GM20431 (cell line): ENCODE measurements around the gene CROCC.
"Not testable (repeated sequence)": the region's sequence is repeated elsewhere in the genome, so short reads cannot be mapped to it uniquely, and the experiment has no call there.

Experiments
- in situ Hi-C: fragments of 300-500 bp; cut with MseI, MboI; formaldehyde crosslinking; loops from one replicate; pipeline ENCODE4 v1.15.0; 2020; ENCODE audit warnings: low sequenced_read_pairs; ENCODE audit not compliant: unreplicated experiment

The CROCC gene, protein sequence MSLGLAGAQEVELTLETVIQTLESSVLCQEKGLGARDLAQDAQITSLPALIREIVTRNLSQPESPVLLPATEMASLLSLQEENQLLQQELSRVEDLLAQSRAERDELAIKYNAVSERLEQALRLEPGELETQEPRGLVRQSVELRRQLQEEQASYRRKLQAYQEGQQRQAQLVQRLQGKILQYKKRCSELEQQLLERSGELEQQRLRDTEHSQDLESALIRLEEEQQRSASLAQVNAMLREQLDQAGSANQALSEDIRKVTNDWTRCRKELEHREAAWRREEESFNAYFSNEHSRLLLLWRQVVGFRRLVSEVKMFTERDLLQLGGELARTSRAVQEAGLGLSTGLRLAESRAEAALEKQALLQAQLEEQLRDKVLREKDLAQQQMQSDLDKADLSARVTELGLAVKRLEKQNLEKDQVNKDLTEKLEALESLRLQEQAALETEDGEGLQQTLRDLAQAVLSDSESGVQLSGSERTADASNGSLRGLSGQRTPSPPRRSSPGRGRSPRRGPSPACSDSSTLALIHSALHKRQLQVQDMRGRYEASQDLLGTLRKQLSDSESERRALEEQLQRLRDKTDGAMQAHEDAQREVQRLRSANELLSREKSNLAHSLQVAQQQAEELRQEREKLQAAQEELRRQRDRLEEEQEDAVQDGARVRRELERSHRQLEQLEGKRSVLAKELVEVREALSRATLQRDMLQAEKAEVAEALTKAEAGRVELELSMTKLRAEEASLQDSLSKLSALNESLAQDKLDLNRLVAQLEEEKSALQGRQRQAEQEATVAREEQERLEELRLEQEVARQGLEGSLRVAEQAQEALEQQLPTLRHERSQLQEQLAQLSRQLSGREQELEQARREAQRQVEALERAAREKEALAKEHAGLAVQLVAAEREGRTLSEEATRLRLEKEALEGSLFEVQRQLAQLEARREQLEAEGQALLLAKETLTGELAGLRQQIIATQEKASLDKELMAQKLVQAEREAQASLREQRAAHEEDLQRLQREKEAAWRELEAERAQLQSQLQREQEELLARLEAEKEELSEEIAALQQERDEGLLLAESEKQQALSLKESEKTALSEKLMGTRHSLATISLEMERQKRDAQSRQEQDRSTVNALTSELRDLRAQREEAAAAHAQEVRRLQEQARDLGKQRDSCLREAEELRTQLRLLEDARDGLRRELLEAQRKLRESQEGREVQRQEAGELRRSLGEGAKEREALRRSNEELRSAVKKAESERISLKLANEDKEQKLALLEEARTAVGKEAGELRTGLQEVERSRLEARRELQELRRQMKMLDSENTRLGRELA (N-terminal part only)

DNA sequence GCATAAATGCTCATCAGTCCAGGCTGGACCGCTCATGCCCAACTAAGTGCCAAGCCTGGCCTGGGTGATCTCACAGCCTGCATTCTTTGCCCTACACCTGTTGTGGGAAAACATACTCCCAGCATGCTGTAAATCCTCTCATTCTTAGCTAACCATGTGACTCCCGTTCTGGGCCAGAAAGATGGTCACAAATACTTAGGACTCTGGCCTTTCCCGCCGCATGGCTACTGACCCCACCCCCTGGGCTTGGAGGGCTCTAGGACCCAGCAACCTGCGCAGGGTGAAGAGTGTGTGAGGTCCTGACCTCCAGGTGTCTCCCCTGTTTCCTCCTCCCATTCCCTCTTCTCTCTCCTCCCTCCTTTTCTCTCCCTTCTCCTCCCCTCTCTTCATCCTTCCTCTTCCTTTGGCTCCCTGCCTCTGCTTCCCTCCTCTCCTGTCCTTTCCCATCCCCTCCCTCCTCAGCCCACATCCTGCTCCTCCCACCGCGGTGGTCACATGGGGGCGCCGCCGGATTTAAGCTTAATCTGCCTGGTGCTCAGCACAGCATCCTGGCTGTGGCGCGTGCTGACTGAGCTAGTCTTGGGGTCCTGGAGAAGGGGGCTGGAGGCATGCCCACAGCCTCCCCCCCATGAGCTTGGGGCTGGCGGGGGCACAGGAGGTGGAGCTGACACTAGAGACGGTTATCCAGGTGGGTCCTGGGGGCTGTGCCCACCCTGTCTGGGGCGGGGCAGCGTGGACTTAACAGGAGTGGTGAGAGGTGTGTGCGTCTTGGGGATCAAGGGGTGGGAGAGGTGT is at the start of gene CROCC:
Gene CROCC (plus strand): TSS at position 541 of the 795 bp plus-strand sequence. CDS start 88 bp downstream, at position 629.
- in situ Hi-C loops = no loop called here

DNA sequence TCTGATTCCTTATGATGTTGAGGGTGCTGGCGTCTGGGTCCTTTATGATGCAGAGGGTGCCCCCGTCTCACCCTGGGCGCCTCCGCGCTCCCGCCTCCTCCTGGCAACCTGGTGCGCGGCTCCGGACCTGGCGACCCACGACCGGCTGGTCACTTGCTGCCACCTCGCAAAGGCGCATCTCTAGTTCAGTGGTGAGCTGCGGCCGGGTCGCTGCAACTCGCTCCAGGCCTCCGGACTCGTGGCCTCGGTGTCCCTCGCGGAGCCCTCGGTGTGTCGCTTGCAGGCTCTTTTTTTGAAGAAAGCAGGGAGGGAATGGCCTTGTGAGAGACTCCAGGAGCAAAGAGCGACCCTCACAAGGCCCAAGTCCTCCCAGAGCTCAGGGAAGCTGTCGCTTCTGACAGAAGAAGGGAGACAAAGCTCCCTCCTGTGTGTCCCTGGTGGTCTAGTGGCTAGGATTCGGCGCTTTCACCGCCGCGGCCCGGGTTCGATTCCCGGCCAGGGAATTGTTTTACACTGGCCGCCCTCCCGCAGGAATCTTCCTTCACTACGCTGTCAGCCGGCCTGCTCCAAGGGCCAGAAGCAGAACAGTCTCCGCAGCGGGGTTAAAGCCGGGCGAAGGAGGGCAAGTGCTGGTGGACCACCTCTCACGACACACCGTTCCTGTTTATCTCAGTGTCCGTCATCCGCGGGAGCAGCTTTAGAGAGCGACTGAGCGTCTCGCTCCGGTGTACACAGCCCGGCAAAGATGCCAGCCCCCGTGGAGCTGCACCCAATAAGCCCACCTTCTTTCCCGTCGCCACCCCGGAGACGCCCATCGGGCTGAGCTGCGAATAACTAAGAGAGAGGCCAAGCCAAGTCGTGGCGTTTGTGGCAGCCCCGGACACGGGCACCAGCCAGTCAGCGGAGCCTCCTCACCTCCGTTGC is 49.3 kb upstream of the CROCC start:
- in situ Hi-C loops = not testable (repeated sequence)

DNA sequence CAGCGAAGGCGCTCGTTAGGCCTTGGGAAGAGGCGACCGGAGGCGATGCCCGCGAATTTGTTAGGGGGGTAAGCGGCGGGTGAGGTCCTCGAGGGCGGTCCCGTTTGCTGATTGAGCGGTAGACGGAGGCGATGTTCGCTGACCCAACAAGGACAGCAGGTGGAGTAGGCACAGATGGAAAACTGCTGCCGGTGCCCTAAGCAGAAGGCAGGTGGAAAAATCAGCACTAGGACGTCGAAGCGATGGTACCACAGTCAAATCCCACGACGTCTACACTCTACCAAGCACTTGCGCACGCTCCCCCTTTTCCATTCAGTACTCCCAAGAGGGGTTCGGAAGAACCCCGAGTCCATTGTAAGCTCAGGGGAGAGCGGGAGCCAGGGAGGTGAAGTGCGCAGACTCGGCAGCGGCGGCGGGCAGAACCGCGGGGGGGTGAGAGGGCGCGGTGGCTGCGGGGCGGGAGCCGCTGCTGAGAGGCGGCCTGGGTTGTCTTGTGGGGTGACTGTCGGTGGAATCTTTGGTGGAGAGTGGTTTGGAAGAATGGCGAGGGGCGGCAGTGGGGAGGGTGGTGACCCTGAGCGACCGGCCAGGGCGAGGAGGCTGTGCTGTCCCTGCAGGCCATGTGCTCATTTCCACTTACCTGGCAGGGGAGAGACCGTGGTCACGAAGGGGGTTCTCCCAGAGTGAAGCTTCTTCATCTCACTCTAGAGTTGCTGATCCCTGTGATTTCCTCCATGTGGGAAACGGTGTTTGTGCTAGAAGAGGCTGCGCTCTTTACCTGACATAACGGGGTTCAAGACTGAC is 48.5 kb upstream of the CROCC start:
- in situ Hi-C loops = not testable (repeated sequence)

DNA sequence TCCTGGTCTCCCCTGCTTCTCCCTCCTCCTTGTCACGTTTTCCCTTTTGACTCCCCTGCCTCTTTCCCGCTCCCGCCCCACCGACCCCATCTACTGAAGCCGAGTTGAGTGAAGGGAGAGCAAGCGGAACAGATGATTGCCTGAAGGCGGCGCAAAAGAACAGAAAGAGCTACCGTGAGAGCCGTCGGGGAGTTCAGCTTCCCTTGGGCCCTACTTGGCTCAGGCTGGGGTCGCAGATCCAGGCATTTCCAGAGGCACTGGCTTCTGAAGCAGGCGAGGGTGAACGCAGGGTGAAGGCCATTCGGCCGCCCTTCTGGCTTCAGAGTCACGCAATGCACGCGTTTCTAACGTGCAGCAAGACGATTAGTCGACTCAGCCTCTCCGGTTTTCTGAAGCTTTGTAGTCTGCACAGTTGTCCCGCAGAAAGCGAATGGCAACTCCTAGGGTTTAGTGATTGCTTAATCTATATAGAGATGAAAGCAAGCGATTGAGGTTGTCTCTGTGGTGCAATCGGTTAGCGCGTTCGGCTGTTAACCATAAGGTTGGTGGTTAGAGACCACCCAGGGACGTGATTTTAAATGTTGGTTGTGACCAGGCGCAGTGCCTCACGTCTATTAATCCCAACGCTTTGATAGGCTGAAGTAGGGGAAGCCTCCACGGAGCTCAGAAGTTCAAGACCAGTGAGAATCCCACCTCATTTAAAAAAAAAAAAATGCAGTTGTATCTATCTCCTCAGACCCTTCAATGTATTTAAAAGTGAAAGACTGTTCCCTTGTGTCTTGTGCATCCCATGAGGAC is 46.6 kb upstream of the CROCC start:
- in situ Hi-C loops = not testable (repeated sequence)

DNA sequence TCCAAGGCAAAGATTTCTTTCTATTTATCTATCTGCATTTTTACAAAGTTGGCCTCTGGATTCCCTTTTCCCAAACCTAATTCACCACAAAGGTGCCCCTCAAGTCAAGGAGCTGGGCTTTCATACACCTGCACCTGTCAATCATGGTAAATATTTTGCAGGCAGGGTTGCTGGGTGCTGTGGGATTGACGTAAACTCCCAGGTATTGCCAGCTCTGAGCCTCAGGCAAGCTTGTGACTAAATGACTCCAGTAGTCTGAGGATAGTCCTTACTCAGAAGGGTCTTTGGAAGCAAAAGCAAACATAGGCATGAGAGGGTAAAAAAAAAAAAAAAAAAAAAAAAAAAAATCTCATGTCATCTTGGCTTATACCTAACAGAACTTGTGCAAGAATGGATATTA is 40.0 kb upstream of the CROCC start:
- in situ Hi-C loops = not testable (repeated sequence)

DNA sequence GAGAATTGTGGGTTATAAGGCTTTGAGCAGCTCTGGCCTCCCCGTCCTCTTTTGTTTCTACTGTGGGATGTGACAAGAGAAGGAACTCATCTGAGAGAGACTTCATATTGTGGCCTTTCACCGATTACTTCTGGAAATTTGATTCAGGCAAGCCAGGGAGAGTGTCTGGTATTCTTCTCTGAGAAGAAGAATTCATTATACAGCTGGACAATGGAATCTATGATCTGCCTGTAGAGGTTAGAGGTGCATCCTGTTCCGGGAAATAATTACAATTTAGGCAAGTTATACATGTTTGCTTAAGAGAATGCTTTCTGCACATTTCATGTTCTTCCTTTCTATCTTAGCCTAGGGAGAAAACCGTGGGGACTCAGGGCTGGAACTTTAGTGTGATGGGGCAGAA is 38.7 kb upstream of the CROCC start:
- in situ Hi-C loops = no loop called here

DNA sequence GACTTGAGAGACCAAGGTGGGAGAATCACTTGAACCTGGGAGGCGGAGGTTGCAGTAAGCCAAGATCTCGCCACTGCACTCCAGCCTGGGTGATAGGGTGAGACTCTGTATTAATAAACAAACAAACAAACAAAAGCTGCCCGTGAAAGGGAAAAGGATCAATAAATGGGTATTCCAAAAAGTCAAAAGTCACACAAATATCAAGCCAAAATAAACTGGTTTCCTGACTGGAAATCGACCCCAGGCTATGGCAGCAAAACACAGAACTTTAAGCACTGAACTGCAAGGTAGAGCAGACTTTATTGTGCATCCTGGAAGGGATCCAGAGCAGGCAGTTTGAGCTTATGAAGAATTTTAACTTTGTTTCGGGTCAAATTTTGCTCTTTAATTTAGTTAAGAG is 37.2 kb upstream of the CROCC start:
- in situ Hi-C loops = not testable (repeated sequence)

DNA sequence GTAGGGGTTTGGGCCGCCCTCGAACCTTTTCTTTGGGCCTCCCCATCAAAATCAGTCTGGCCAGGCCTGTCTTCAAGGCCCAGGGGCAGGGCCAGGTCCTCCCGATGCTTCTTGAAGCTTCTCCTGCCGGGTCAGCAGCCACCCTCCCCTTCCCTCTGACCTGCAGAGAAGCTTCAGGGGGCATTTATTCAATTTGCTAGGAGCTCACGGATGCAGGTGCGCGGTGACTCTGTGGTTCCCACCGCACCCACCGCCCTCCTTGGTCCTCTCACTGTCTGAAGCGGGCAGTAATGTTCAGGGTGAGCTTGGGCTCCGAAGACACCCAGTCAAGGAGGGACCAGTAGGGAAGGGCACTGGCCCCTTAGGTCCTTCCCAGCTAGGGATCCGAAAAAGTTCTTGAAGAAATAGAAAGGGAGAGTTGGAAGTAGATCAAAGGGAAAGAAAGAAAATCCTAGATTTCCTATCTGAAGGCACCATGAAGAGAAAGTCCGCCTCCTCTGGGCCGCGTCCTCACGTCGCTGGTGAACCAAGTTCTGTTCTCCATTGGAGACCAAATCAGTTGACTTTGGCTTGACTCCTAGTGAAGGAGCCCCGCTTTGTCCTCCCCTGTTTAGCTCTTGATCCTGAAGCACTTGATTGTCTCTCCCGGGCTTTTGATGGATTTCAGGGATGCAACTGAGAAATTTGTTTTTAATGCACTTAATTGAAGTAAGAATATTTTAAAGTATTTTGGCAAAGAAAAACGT is 34.7 kb upstream of the CROCC start:
- in situ Hi-C loops = no loop called here

DNA sequence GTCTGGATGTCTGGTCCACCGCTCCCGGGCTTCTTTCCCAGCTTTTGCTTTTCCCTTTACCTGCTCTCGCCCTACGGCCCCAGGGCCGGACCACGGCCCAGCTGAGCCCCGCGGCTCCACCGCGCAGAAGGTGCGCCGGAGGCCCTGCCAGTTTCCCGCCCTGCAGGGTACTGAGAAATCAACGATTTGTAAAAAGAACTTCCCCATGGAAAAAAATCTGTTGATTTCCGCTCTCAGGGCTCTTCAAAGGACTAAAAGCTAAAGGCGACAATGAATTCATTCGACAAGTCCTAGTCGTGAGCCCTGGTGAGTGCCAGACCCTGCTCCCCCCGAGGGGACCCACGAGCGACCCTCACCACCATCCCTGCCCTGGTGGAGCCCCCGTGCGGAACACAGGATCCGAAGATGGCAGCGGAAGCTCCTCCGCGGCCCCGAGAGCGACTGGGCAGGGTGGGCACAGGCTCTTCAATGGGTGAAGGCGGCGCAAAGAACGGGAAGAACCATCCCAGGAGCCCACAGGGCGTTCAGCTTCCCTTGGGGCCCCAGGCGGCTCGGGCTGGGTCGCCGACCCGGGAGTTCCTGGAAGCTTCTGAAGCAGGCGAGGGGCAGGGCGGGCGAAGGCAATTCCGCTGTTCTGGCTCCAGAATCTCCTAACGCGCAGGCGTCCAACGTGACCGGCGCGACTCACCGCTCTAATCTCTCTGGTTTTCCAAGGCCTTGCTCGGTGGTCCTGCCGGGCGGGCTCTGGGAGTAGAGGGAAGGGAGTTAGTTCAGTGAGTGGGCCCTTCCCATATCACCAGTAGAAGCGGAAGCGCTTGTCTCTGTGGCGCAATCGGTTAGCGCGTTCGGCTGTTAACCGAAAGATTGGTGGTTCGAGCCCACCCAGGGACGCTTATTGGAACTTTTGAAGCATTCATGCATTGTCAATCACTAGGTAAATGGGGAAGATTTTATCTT is 32.6 kb upstream of the CROCC start:
- in situ Hi-C loops = no loop called here

DNA sequence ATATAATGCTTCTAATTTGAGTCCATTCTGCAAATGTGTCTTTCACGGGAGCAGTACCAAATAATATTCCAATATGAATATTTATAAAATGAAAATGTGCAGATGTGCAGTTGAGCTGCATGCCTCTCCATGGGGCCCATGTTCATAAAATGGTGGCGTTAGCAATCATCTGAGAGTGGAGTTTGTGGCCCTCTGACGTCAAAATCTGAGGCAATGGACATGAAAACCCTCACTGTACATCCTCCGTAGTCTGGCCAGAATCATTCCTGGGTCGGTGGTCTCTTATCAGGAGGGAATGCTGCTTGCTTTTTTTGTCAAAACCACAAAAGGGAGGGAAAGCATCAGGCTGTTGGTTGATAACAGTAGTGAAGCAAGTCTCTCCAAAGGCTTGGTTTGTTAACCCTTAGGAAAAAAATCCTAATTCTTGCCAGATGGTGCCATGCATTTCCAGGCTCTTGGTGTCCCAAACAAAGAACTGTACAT is 31.2 kb upstream of the CROCC start:
- in situ Hi-C loops = not testable (repeated sequence)

DNA sequence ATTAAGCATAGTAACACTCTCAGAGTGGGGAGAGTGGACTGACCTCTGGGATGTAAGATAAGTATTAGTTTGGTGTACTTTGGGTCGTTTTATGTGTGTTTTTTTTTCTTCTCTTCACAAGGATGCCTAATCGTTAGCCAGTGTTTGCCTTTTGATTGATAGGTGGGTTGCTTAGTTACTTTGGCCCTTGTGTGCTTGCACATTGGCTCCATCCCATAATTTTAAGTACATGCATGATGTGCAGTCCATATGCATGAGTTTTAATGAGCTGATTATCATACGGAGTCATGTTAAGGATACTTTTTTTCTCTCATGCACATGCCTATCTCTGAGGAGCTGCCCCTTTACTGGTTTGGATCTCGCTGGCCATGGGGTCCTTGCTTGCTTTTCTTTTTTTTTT is 30.7 kb upstream of the CROCC start:
- in situ Hi-C loops = not testable (repeated sequence)

DNA sequence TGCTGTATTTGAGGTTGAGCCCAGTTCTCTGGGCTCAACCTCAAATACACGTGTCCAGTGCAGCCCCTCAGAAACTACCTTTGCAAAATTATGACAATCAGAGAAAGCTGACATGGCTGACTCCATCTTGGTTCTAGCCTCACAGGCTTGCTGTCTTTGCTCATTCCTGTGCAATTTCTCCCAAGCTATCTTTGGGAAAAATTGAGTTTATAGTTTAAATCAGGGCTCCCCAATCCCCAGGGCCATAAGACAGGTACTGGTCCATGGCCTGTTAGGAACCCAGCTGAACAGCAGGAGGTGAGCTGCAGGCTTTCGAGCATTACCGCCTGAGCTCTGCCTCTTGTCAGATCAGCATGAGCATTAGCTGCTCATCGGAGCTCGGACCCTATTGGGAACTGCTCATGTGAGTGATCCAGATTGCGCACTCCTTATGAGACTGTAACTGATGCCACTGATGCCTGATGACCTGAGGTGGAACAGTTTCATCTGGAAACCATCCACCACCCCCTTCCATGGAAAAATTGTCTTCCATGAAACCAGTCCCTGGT is 28.7 kb upstream of the CROCC start:
- in situ Hi-C loops = not testable (repeated sequence)

DNA sequence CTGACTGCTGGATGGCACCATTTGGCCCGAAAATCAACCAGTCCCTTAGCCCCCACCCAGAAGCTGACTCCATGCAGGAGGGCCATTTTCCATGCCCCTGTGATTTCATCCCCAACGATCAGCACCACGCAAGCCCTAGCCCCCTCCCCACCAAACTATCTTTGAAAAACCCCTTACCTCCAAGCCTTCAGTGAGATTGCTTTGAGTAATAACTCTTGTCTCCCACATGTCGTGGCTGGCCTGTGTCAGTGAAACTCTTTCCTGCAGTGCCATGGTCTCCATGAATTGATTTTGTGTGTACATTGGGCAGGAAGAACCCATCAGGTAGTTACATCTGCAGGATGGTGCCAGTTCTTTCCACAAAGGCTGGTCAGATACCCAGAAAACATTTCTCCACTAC is 27.9 kb upstream of the CROCC start:
- in situ Hi-C loops = not testable (repeated sequence)

DNA sequence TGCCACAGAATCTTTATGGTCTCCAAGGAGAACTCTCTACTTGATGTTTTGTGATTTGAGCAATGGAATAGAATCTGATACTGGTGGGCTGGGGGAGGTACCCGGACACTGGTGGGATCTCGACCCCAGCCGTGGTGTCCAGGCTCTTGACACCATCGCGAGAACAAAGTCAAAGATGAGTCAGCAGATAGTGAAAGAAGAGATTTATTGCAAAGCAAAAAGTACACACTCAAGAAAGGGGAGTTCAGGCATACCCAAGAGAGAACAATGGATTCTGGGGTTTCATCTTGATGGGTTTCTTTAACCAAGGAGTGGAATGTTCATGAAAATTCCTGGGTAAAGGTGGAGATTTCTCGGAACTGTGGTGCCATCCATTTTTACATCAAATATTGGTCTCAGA is 27.4 kb upstream of the CROCC start:
- in situ Hi-C loops = not testable (repeated sequence)

DNA sequence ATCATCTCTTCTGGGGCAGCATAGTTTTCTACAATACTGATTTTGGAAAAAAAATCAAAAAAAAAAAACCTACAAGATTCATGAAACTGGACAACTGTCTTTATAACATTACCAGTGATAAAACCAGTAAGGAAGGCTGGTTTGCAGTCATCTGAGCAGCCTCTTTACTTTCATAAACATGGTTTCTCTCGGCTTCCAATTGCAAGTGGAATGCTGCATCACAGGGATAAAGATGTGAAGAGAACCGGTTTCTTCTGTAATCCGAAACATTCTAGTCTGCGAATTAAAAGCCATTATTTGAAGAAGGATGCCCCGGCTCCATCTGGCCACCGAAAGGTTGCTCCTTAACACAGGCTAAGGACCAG is 26.5 kb upstream of the CROCC start:
- in situ Hi-C loops = not testable (repeated sequence)
